ENCODE results near the gene CAPN2.

CAPN2 gene

GRCh38 chr1:223824712-223825111 lies 112.4 kb downstream of the CAPN2 start:
- TF ChIP-seq CTCF (conservative IDR thresholded peaks at IDR 0.05): no peak
- TF ChIP-seq ZFX (IDR thresholded peaks at IDR 0.05): no peak
- no peak overlapping the region for H3K27ac ChIP-seq

Data from C4-2B (cell line).